Measurements from ENCODE around the gene SMIM7. TPM values are rescaled to one million over a fixed set of nuclear protein-coding genes. Genes with fewer than 3 reads are reported as not detected.

The SMIM7 gene
- total and polyA plus RNA-seq, 2 of the 13 experiments (the other 11 are each of a cell fraction or from before 2014, with no cell fraction given), result 55.7 to 74.9 TPM

DNA sequence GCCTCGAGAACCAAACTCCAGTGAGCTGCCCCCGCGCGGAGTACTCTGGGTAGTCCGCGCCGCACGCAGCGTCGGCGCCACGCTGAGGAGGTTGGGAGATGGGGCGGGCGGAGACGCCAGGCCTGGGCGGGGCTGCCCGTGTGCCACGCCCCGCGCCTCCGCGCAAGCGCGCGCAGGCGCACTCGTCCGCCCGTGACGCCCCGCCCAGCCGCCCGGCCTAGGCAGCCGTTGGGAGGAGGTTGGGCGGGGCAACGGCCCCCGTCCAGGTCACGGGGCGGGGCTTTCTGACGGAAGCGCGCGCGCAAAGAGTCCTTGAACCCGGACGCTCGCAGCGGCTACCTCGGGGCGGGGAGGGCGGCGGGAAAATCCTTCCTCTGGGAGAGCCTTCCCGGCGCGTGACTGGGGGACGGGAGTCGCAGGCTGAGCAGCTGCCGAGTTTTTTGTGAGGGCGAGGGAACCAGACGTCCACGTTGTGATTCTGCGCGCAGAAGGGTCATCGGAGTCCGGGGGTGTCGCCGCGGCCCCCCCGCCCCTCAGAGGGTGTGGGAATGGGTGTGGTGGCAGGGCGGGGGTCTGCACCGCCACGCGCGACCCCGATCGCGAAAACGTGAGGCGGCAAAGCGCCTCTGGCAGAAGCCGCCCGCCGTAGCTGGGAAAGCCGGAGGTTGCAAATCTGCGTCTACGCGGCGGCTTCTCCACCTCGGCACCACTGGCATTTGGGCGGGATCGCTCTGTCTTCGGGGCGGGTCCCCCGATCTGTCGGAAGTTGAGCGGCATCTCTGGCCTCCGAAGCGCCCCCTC lies 31.6 kb downstream of the SMIM7 start, which contains the start of gene MED26 (continued):
- TF ChIP-seq, protein P1, sequence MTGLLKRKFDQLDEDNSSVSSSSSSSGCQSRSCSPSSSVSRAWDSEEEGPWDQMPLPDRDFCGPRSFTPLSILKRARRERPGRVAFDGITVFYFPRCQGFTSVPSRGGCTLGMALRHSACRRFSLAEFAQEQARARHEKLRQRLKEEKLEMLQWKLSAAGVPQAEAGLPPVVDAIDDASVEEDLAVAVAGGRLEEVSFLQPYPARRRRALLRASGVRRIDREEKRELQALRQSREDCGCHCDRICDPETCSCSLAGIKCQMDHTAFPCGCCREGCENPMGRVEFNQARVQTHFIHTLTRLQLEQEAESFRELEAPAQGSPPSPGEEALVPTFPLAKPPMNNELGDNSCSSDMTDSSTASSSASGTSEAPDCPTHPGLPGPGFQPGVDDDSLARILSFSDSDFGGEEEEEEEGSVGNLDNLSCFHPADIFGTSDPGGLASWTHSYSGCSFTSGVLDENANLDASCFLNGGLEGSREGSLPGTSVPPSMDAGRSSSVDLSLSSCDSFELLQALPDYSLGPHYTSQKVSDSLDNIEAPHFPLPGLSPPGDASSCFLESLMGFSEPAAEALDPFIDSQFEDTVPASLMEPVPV (CRISPR knock-in tag; IDR thresholded peaks at IDR 0.05), result peak; percentile 58; the same call in 1 of the 2 replicates

DNA sequence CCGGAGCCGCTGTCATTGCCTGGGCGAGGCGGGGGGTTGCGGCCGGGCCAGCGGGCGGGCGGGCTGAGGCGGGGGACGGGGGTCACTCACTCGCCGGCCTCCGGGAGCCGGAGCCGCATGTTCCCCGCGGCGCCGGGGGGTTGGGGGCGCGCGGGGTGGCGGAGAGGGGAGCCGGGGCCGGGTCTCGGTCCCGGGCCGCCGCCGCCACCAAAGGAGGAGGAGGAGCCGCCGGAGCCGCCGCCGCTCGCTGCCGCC lies 32.1 kb downstream of the SMIM7 start:
- no peak for DNase-seq (ENCODE audit: low spot score)
- ChIA-PET POLR2A (interaction anchor here (1.0 kb wide), 1 partner anchor 430 kb away, joined by 3 read pairs; the partner anchor contains the start of gene AP1M1), CTCF (ENCODE audit: low intra/inter-chr PET ratio, low total read pairs) (no interaction called here)
- Histone ChIP-seq H3K27me3 (ENCODE audit: control insufficient read depth in 1 of 2, insufficient read depth in 2 of 2, low read length in 2 of 2) (no peaks in the 10 kb centered on the region; a peak in 1 of 5 replicates), H3K9me3 (ENCODE audit: low read length) (no peaks in the 10 kb centered on the region), H3K4me3 (replicated peaks in 1 of 3; ENCODE audit: insufficient read depth in 1 of 3, low read depth in 2 of 3, low read length in 3 of 3) (peak overlapping the region; percentile 84 to 98 (median 97); a peak in 5 of 6 replicates), H3K4me2 (ENCODE audit: low read depth, low read length) (peak overlapping the region; percentile 90), H2AFZ (ENCODE audit: low read length) (no peak overlapping the region), H3K4me1 (ENCODE audit: insufficient read depth, low read length) (peaks cover 48% of the 10 kb centered on the region), H3K36me3 (replicated peaks in 1 of 2; ENCODE audit: control insufficient read depth in 1 of 2, insufficient read depth in 2 of 2, low read length in 2 of 2) (peaks cover 4 to 33% of the 10 kb centered on the region in 2 experiments; a peak in 2 of 5 replicates), H3K79me2 (ENCODE audit: insufficient read depth, low read length) (peaks cover 48% of the 10 kb centered on the region), H4K20me1 (ENCODE audit: insufficient read depth, low read length) (peaks cover 6% of the 10 kb centered on the region), H3K9ac (ENCODE audit: insufficient read depth, low read depth, low read length) (peak overlapping the region; percentile 96), H3K27ac (ENCODE audit: extremely low read length, insufficient read depth, low read length) (peak overlapping the region; percentile 61)
- 0% methylated on average over 4 of the region's 38 CpGs for WGBS (ENCODE audit: low lambda C conversion rate)
- no TSS peak for BruUV-seq (replicated peaks)
- no peak for FAIRE-seq
- intact Hi-C loops (cut with micrococcal nuclease; ENCODE audit: unreplicated experiment), result loop anchor here (5.0 kb wide), 1 partner anchor 56 kb away; the partner anchor contains the start of gene SLC35E1
- ATAC-seq, result peak; percentile 9; the same call in 2 of the 3 replicates
- in situ Hi-C loops (cut with HindIII; ENCODE audit: extremely low pct_ligation_motif_present, low pct_unique_long_range_greater_than_20kb), result loop anchor here (5.0 kb wide), 1 partner anchor 56 kb away; the partner anchor contains the start of gene SLC35E1
- TF ChIP-seq, protein P2, sequence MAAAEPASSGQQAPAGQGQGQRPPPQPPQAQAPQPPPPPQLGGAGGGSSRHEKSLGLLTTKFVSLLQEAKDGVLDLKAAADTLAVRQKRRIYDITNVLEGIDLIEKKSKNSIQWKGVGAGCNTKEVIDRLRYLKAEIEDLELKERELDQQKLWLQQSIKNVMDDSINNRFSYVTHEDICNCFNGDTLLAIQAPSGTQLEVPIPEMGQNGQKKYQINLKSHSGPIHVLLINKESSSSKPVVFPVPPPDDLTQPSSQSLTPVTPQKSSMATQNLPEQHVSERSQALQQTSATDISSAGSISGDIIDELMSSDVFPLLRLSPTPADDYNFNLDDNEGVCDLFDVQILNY (CRISPR knock-in tag; conservative IDR thresholded peaks at IDR 0.05), result no peak
- TF ChIP-seq, protein P3, sequence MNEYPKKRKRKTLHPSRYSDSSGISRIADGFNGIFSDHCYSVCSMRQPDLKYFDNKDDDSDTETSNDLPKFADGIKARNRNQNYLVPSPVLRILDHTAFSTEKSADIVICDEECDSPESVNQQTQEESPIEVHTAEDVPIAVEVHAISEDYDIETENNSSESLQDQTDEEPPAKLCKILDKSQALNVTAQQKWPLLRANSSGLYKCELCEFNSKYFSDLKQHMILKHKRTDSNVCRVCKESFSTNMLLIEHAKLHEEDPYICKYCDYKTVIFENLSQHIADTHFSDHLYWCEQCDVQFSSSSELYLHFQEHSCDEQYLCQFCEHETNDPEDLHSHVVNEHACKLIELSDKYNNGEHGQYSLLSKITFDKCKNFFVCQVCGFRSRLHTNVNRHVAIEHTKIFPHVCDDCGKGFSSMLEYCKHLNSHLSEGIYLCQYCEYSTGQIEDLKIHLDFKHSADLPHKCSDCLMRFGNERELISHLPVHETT (CRISPR knock-in tag; conservative IDR thresholded peaks at IDR 0.05), result no peak
- TF ChIP-seq PTBP1 (IDR thresholded peaks at IDR 0.05; ENCODE audit: low read depth, low read length, poor library complexity, severe bottlenecking) (no peak), ARID2 (CRISPR knock-in tag; IDR thresholded peaks at IDR 0.05; ENCODE audit: borderline replicate concordance) (0 out of 2 replicates have a peak, but pooled peaks have one; percentile 52), ARNT (IDR thresholded peaks at IDR 0.05) (no peak), ARHGAP35 (CRISPR knock-in tag; IDR thresholded peaks at IDR 0.05; ENCODE audit: borderline replicate concordance) (0 out of 2 replicates have a peak, but pooled peaks have one; percentile 14)
- TF ChIP-seq, protein P4, sequence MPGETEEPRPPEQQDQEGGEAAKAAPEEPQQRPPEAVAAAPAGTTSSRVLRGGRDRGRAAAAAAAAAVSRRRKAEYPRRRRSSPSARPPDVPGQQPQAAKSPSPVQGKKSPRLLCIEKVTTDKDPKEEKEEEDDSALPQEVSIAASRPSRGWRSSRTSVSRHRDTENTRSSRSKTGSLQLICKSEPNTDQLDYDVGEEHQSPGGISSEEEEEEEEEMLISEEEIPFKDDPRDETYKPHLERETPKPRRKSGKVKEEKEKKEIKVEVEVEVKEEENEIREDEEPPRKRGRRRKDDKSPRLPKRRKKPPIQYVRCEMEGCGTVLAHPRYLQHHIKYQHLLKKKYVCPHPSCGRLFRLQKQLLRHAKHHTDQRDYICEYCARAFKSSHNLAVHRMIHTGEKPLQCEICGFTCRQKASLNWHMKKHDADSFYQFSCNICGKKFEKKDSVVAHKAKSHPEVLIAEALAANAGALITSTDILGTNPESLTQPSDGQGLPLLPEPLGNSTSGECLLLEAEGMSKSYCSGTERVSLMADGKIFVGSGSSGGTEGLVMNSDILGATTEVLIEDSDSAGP (CRISPR knock-in tag; IDR thresholded peaks at IDR 0.05; ENCODE audit: borderline replicate concordance), result peak; percentile 2; the same call in 1 of the 2 replicates
- TF ChIP-seq, protein P5, sequence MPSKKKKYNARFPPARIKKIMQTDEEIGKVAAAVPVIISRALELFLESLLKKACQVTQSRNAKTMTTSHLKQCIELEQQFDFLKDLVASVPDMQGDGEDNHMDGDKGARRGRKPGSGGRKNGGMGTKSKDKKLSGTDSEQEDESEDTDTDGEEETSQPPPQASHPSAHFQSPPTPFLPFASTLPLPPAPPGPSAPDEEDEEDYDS (CRISPR knock-in tag; IDR thresholded peaks at IDR 0.05), result no peak
